ENCODE measurements around the gene SLC15A1. TPM values are rescaled to one million over a fixed set of nuclear protein-coding genes. Genes with fewer than 3 reads are reported as not detected.

SLC15A1 gene
- total and polyA plus RNA-seq, 2 donors (not counting 1 experiment from before 2014, with no cell fraction given): not detected

DNA sequence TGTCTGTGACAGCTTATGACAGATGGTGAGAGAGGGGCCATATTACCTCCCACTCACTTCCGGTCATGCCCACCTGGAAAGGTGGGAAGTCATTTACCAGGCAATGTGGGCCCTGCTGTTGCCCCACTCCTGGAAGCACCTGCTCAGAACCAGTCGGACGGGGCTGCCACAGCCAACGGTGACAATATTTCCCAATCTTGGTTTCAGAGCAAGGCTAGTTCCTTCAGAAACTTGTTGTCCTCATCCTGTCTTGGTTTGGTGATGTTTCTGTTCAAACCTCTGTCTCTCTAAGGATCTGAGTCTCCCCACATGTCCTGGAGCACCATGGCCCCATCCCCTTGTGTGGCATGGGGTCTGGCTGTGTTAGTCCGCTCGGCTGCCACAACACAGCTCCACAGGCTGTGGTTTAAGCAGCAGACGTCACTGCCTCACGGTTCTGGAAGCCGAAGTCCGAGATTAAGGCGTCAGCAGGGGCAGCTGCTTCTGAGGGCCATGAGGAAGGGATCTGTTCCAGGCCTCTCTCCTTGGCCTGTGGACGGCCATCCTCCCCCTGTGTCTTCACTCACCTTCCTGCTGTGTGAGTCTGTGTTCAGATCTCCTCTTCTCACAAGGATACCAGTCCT lies 31.5 kb upstream of the SLC15A1 start:
- no peak overlapping the region for H3K27ac Mint-ChIP-seq

DNA sequence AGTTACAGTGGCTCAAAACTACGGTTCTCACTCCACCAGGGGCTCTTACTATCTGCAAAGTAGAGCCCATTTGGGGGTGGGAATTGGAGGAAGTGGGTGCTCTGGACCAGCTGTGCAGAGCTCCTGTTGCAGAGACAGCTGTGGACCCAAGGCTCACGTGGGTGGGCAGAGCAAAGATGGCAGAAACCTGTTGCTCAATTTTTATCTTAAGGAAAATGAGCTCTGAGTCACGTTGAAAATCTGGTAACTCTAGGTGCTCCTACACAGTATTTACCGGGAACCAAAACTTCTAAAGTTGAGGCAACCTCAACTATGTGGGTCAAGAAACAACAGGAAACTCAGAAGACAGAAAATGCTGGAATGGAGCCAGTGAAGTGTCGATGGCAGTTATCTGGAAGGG lies 30.2 kb upstream of the SLC15A1 start:
- no peak overlapping the region for H3K4me2 ChIP-seq (replicated peaks; ENCODE audit: low read depth, low read length, poor library complexity, severe bottlenecking)
- H3K27ac ChIP-seq (ENCODE audit: low read length in 2 of 2): no peak overlapping the region
- WGBS (ENCODE audit: insufficient coverage): 70% methylated on average over 2 of the region's 5 CpGs
- no peak overlapping the region for H3K27ac Mint-ChIP-seq
- peaks cover 0 to 10% (median 0%) of the 10 kb centered on the region in 3 donors for H3K9me3 ChIP-seq (ENCODE audit: control extremely low read depth in 1 of 3, control insufficient read depth in 2 of 3, insufficient read depth in 1 of 3, low read length in 2 of 3)
- no peak overlapping the region for H3K4me3 Mint-ChIP-seq
- no peak overlapping the region for H3K9ac ChIP-seq (ENCODE audit: low read length)
- H3K4me1 Mint-ChIP-seq: no peaks in the 10 kb centered on the region
- no peak for DNase-seq
- ChIA-PET POLR2A (no interaction called here), CTCF (no interaction called here)
- TF ChIP-seq, protein P1, sequence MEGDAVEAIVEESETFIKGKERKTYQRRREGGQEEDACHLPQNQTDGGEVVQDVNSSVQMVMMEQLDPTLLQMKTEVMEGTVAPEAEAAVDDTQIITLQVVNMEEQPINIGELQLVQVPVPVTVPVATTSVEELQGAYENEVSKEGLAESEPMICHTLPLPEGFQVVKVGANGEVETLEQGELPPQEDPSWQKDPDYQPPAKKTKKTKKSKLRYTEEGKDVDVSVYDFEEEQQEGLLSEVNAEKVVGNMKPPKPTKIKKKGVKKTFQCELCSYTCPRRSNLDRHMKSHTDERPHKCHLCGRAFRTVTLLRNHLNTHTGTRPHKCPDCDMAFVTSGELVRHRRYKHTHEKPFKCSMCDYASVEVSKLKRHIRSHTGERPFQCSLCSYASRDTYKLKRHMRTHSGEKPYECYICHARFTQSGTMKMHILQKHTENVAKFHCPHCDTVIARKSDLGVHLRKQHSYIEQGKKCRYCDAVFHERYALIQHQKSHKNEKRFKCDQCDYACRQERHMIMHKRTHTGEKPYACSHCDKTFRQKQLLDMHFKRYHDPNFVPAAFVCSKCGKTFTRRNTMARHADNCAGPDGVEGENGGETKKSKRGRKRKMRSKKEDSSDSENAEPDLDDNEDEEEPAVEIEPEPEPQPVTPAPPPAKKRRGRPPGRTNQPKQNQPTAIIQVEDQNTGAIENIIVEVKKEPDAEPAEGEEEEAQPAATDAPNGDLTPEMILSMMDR (IDR thresholded peaks at IDR 0.05): no peak
- TF ChIP-seq EZH2 (IDR thresholded peaks at IDR 0.05; ENCODE audit: borderline replicate concordance, insufficient read depth, low read depth, low read length, poor library complexity, severe bottlenecking): no peak
- intact Hi-C loops (cut with micrococcal nuclease): no loop called here
- no peaks in the 10 kb centered on the region for H3K4me1 ChIP-seq (ENCODE audit: control insufficient read depth in 2 of 2, insufficient read depth in 2 of 2, low read length in 2 of 2)
- peaks cover 0 to 6% (median 0%) of the 10 kb centered on the region in 4 experiments for H3K27me3 ChIP-seq (replicated peaks in 1 of 4; ENCODE audit: control extremely low read depth in 1 of 4, control insufficient read depth in 3 of 4, insufficient read depth in 4 of 4, low read length in 3 of 4)
- no peaks in the 10 kb centered on the region for H3K79me2 ChIP-seq (ENCODE audit: control insufficient read depth, insufficient read depth, low read length)
- no peak for ATAC-seq (ENCODE audit: low read depth)
- no peak overlapping the region for H3K4me3 ChIP-seq (ENCODE audit: control extremely low read depth in 1 of 5, extremely low read depth in 1 of 5, insufficient read depth in 1 of 5, low read depth in 2 of 5, low read length in 4 of 5)
- H3K27me3 Mint-ChIP-seq: peaks cover 23% of the 10 kb centered on the region
- H3K9me3 Mint-ChIP-seq (ENCODE audit: insufficient read depth): no peaks in the 10 kb centered on the region
- no peak overlapping the region for H2AFZ ChIP-seq (ENCODE audit: insufficient read depth, low read depth, low read length, poor library complexity, severe bottlenecking)
- H4K20me1 ChIP-seq (ENCODE audit: control insufficient read depth, insufficient read depth, low read length, poor library complexity, severe bottlenecking): no peaks in the 10 kb centered on the region
- H3K36me3 ChIP-seq (replicated peaks in 1 of 2; ENCODE audit: control extremely low read depth in 1 of 2, control insufficient read depth in 1 of 2, extremely low read depth in 1 of 2, insufficient read depth in 2 of 2, low read length in 1 of 2): no peaks in the 10 kb centered on the region

More for the DNA sequence above, 31.5 kb upstream of the SLC15A1 start:
- no peak overlapping the region for H2AFZ ChIP-seq (ENCODE audit: insufficient read depth, low read depth, low read length, poor library complexity, severe bottlenecking)
- no peak for TF ChIP-seq EZH2 (IDR thresholded peaks at IDR 0.05; ENCODE audit: borderline replicate concordance, insufficient read depth, low read depth, low read length, poor library complexity, severe bottlenecking)
- TF ChIP-seq, protein P1 (IDR thresholded peaks at IDR 0.05): no peak
- DNase-seq (no peak), ATAC-seq (ENCODE audit: low read depth) (no peak)
- no peaks in the 10 kb centered on the region for H3K4me1 Mint-ChIP-seq
- CTCF ChIA-PET: no interaction called here
- H3K79me2 ChIP-seq (ENCODE audit: control insufficient read depth, insufficient read depth, low read length): no peaks in the 10 kb centered on the region
- POLR2A ChIA-PET: no interaction called here
- H3K4me3 ChIP-seq (ENCODE audit: control extremely low read depth in 1 of 5, extremely low read depth in 1 of 5, insufficient read depth in 1 of 5, low read depth in 2 of 5, low read length in 4 of 5): no peak overlapping the region
- H3K4me2 ChIP-seq (replicated peaks; ENCODE audit: low read depth, low read length, poor library complexity, severe bottlenecking): no peak overlapping the region
- peaks cover 0 to 10% (median 0%) of the 10 kb centered on the region in 3 donors for H3K9me3 ChIP-seq (ENCODE audit: control extremely low read depth in 1 of 3, control insufficient read depth in 2 of 3, insufficient read depth in 1 of 3, low read length in 2 of 3)
- no peaks in the 10 kb centered on the region for H3K9me3 Mint-ChIP-seq (ENCODE audit: insufficient read depth)
- WGBS (ENCODE audit: insufficient coverage): 91% methylated on average over 9 of the region's 12 CpGs
- no peak overlapping the region for H3K9ac ChIP-seq (ENCODE audit: low read length)
- H3K27ac ChIP-seq (ENCODE audit: low read length in 2 of 2): no peak overlapping the region
- H3K36me3 ChIP-seq (replicated peaks in 1 of 2; ENCODE audit: control extremely low read depth in 1 of 2, control insufficient read depth in 1 of 2, extremely low read depth in 1 of 2, insufficient read depth in 2 of 2, low read length in 1 of 2): no peaks in the 10 kb centered on the region
- intact Hi-C loops (cut with micrococcal nuclease): no loop called here
- no peak overlapping the region for H3K4me3 Mint-ChIP-seq
- H3K27me3 Mint-ChIP-seq: peaks cover 25% of the 10 kb centered on the region
- no peaks in the 10 kb centered on the region for H4K20me1 ChIP-seq (ENCODE audit: control insufficient read depth, insufficient read depth, low read length, poor library complexity, severe bottlenecking)
- peaks cover 0 to 2% (median 0%) of the 10 kb centered on the region in 4 experiments for H3K27me3 ChIP-seq (replicated peaks in 1 of 4; ENCODE audit: control extremely low read depth in 1 of 4, control insufficient read depth in 3 of 4, insufficient read depth in 4 of 4, low read length in 3 of 4)
- H3K4me1 ChIP-seq (ENCODE audit: control insufficient read depth in 2 of 2, insufficient read depth in 2 of 2, low read length in 2 of 2): no peaks in the 10 kb centered on the region

All from B cell (primary cell).